ENCODE data around the gene NALF2.

- TF ChIP-seq CTCF (conservative IDR thresholded peaks at IDR 0.05; ENCODE audit: low read length) (no peak), EZH2phosphoT487 (IDR thresholded peaks at IDR 0.05; ENCODE audit: borderline replicate concordance) (no peak)
These were observed 26.2 kb downstream of the NALF2 start for GRCh38 chrX:69530306-69530705.

Data from Loucy (cell line).